Smooth muscle cell (in vitro differentiated cells): Measurements from ENCODE around the gene TBXAS1. TPM values are rescaled to one million over a fixed set of nuclear protein-coding genes. Genes with fewer than 3 reads are reported as not detected.

Experiments
- DNase-seq: peaks from one replicate; lab custom pipeline; 2025; ENCODE audit not compliant: unreplicated experiment; lab: John Stamatoyannopoulos, UW
- H2AFZ ChIP-seq: fragments of 200-600 bp; sonication (generic); 2 replicates; pipeline ENCODE4 v1.6.0; 2016; ENCODE audit warnings: antibody characterized with exemption, low read depth, mild to moderate bottlenecking
- H3F3A ChIP-seq: fragments of 200-600 bp; sonication (generic); 2 replicates; pipeline ENCODE4 v1.6.0; 2017; ENCODE audit warnings: antibody characterized with exemption, low read depth
- H3K27ac ChIP-seq: fragments of 200-600 bp; sonication (generic); 2 replicates; pipeline ENCODE4 v1.5.1; 2016; ENCODE audit warnings: low read depth, mild to moderate bottlenecking
- H3K27me3 ChIP-seq: fragments of 200-600 bp; sonication (generic); 2 replicates; pipeline ENCODE4 v1.6.1; 2016; ENCODE audit warnings: low read depth, mild to moderate bottlenecking
- H3K36me3 ChIP-seq: fragments of 200-600 bp; sonication (generic); 2 replicates; pipeline ENCODE4 v1.5.1; 2016; ENCODE audit warnings: low read depth
- H3K4me1 ChIP-seq: fragments of 200-600 bp; sonication (generic); 2 replicates; pipeline ENCODE4 v1.5.1; 2016; ENCODE audit warnings: low read depth
- H3K4me2 ChIP-seq: fragments of 200-600 bp; sonication (generic); 2 replicates; pipeline ENCODE4 v1.6.0; 2016; ENCODE audit warnings: mild to moderate bottlenecking
- H3K4me3 ChIP-seq: fragments of 200-600 bp; sonication (generic); 2 replicates; pipeline ENCODE4 v1.5.1; 2016; ENCODE audit warnings: mild to moderate bottlenecking
- H3K79me2 ChIP-seq: fragments of 200-600 bp; sonication (generic); 2 replicates; pipeline ENCODE4 v1.6.0; 2016; ENCODE audit warnings: low read depth, mild to moderate bottlenecking
- H3K9ac ChIP-seq: fragments of 200-600 bp; sonication (generic); 2 replicates; pipeline ENCODE4 v1.6.0; 2016; ENCODE audit warnings: low read depth
- H3K9me3 ChIP-seq: fragments of 200-600 bp; sonication (generic); replicated peaks from 2 replicates; pipeline ENCODE4 v1.5.1; 2016; ENCODE audit warnings: low read depth
- H4K20me1 ChIP-seq: fragments of 200-600 bp; sonication (generic); 2 replicates; pipeline ENCODE4 v1.6.0; 2016; ENCODE audit warnings: low read depth
- WGBS: methylation state at CpG from one replicate; pipeline ENCODE4 v1.1.7; 2016; ENCODE audit warnings: low lambda C conversion rate; 5-methylcytosine and 5-hydroxymethylcytosine counted together
- polyA plus RNA-seq: library from polyadenylated mRNA; unstranded; fragments of >200 nt; fragmentation: Nextera tagmentation; extraction: Ambion mirVana; gene quantifications from 2 replicates; pipeline ENCODE4 v1.2.1, GENCODE V29; 2016
- total RNA-seq: library from RNA; depleted of rRNA; stranded (reverse); fragments of >200 nt; gene quantifications from 2 replicates; pipeline ENCODE4 v1.2.3, GENCODE V29; 2014
- TF ChIP-seq, protein P1 (sequence below): fragments of 200-600 bp; sonication (generic); IDR thresholded peaks from 2 replicates; pipeline ENCODE4 v1.5.1; 2017; ENCODE audit warnings: borderline replicate concordance, mild to moderate bottlenecking, antibody characterized with exemption; ENCODE audit not compliant: insufficient read depth, poor library complexity, severe bottlenecking

TBXAS1 gene
- total and polyA plus RNA-seq, 2 experiments from 2014 or later = 0.51 TPM; not detected in 1

DNA sequence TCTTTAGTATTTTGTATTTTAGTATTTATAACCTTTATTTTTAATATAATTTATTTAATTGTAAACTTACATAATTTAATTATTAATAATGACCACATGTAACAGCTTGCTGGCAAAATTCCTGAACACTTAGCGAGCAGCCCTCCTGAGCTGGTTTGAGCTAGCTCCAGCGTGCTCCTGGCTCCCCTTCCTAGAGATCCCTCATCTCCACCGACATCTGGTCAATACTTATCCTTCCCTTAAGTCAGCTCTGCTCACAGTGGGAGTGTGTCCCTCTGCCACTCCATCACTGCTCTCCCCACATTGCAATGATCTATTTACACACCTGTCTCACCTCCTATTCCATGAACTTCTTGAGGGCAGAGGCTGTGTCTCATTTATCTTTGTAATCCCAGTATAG is 20.6 kb upstream of the TBXAS1 start:
- Histone ChIP-seq H3F3A (no peaks in the 10 kb centered on the region), H3K36me3 (no peaks in the 10 kb centered on the region), H3K27ac (no peak overlapping the region), H3K4me1 (no peaks in the 10 kb centered on the region), H2AFZ (no peak overlapping the region), H3K9ac (no peak overlapping the region), H4K20me1 (no peaks in the 10 kb centered on the region), H3K9me3 (no peaks in the 10 kb centered on the region), H3K79me2 (no peaks in the 10 kb centered on the region), H3K4me3 (no peak overlapping the region), H3K4me2 (no peak overlapping the region), H3K27me3 (no peaks in the 10 kb centered on the region)
- WGBS = 84% methylated on average over 3 of the region's 3 CpGs
- DNase-seq = no peak
- TF ChIP-seq, protein P1, sequence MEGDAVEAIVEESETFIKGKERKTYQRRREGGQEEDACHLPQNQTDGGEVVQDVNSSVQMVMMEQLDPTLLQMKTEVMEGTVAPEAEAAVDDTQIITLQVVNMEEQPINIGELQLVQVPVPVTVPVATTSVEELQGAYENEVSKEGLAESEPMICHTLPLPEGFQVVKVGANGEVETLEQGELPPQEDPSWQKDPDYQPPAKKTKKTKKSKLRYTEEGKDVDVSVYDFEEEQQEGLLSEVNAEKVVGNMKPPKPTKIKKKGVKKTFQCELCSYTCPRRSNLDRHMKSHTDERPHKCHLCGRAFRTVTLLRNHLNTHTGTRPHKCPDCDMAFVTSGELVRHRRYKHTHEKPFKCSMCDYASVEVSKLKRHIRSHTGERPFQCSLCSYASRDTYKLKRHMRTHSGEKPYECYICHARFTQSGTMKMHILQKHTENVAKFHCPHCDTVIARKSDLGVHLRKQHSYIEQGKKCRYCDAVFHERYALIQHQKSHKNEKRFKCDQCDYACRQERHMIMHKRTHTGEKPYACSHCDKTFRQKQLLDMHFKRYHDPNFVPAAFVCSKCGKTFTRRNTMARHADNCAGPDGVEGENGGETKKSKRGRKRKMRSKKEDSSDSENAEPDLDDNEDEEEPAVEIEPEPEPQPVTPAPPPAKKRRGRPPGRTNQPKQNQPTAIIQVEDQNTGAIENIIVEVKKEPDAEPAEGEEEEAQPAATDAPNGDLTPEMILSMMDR = no peak

DNA sequence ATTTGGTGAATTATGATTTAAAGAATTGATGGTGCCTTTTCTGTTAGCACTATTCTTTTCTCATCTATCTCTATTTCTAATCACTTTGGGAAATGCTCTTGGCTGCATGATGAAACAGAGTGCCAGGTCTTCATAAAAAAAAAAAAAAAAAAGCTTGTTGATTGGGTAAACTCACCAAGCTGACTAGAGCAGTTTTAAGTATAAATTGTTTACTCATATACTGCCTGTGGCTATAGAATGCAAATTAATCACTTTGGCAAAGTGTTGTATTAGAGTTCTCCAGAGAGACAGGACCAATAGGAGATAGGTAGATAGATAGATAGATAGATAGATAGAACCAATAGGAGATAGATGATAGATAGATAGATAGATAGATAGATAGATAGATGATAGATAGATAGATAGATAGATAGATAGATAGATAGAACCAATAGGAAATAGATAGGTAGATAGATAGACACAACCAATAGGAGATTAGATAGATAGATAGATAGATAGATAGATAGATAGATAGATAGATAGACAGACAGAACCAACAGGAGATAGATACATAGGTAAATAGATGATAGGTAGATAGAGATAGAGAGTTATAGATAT is 20.1 kb upstream of the TBXAS1 start:
- Histone ChIP-seq H2AFZ (no peak overlapping the region), H3K4me1 (no peaks in the 10 kb centered on the region), H3K4me2 (no peak overlapping the region), H3K9me3 (no peaks in the 10 kb centered on the region), H3K27me3 (no peaks in the 10 kb centered on the region), H3K36me3 (no peaks in the 10 kb centered on the region), H3K27ac (no peak overlapping the region), H3F3A (no peaks in the 10 kb centered on the region), H3K4me3 (no peak overlapping the region), H3K79me2 (no peaks in the 10 kb centered on the region), H3K9ac (no peak overlapping the region), H4K20me1 (no peaks in the 10 kb centered on the region)
- TF ChIP-seq, protein P1 = no peak
- DNase-seq = no peak

DNA sequence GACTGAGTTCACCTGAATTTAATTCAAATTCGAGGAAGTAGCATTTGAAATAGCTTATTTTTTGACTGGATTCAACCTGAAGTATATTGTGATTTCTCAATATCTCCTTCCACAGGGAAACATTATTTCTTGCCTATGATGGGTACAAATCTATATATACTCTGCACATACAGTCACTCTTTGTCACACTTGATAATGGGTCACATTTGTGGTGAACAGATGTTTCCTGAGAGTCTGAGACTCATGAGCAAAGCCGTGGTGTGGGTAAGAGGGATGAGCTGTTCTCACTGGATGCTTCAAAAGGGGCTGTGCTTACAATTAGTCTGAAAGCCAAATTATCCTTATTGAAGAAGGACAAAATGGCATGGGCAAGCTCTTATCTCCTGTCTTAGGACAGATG is 18.0 kb upstream of the TBXAS1 start:
- Histone ChIP-seq H3K4me1 (no peaks in the 10 kb centered on the region), H3K27me3 (no peaks in the 10 kb centered on the region)

More for the DNA sequence above, 18.0 kb upstream of the TBXAS1 start:
- H3K4me3 ChIP-seq = no peak overlapping the region
- H3K9me3 ChIP-seq = no peaks in the 10 kb centered on the region
- H3K36me3 ChIP-seq = no peaks in the 10 kb centered on the region
- no peak for DNase-seq
- no peaks in the 10 kb centered on the region for H3K79me2 ChIP-seq
- no peak overlapping the region for H3K27ac ChIP-seq
- TF ChIP-seq, protein P1 = no peak
- WGBS = 56% methylated on average over 2 of the region's 2 CpGs
- no peaks in the 10 kb centered on the region for H4K20me1 ChIP-seq
- H3F3A ChIP-seq = no peaks in the 10 kb centered on the region
- H3K4me2 ChIP-seq = peak overlapping the region; percentile 31
- no peak overlapping the region for H2AFZ ChIP-seq
- no peak overlapping the region for H3K9ac ChIP-seq
